Measurements from ENCODE around the gene CDKL1.
"Not testable (repeated sequence)": the region's sequence is repeated elsewhere in the genome, so short reads cannot be mapped to it uniquely, and the experiment has no call there.

CDKL1 gene

DNA sequence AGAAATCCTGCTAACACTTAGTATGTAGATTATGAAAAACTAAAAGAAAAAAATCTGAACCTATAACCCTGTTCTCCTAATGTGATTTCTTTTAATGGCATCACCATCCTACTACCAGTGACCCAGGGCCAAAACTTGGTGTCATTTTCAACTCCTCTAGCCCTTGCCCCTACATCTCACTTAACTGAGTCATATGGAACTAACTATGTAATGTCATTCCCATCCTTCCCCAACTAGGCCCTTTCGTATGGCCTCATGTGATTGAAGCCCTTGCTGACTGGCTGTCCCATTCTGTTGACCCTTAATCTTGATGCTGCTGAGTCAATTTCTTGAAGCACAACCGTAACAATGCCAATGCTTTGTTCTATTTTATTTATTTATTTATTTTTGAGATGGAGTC, 77.0 kb downstream of the CDKL1 start:
- no peak for DNase-seq (ENCODE audit: low read depth)
- TF ChIP-seq POLR2A (IDR thresholded peaks at IDR 0.05; ENCODE audit: extremely low read depth, insufficient read length) (no peak), MYC (IDR thresholded peaks at IDR 0.05; ENCODE audit: low read depth, low read length) (no peak)
- TF ChIP-seq, protein P1, sequence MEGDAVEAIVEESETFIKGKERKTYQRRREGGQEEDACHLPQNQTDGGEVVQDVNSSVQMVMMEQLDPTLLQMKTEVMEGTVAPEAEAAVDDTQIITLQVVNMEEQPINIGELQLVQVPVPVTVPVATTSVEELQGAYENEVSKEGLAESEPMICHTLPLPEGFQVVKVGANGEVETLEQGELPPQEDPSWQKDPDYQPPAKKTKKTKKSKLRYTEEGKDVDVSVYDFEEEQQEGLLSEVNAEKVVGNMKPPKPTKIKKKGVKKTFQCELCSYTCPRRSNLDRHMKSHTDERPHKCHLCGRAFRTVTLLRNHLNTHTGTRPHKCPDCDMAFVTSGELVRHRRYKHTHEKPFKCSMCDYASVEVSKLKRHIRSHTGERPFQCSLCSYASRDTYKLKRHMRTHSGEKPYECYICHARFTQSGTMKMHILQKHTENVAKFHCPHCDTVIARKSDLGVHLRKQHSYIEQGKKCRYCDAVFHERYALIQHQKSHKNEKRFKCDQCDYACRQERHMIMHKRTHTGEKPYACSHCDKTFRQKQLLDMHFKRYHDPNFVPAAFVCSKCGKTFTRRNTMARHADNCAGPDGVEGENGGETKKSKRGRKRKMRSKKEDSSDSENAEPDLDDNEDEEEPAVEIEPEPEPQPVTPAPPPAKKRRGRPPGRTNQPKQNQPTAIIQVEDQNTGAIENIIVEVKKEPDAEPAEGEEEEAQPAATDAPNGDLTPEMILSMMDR (IDR thresholded peaks at IDR 0.05; ENCODE audit: low read depth, low read length) = no peak
- TF ChIP-seq, protein P2, sequence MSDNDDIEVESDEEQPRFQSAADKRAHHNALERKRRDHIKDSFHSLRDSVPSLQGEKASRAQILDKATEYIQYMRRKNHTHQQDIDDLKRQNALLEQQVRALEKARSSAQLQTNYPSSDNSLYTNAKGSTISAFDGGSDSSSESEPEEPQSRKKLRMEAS (IDR thresholded peaks at IDR 0.05; ENCODE audit: low read depth, low read length) = no peak
- H3K4me3 ChIP-seq (ENCODE audit: low read depth, low read length) = no peak overlapping the region

DNA sequence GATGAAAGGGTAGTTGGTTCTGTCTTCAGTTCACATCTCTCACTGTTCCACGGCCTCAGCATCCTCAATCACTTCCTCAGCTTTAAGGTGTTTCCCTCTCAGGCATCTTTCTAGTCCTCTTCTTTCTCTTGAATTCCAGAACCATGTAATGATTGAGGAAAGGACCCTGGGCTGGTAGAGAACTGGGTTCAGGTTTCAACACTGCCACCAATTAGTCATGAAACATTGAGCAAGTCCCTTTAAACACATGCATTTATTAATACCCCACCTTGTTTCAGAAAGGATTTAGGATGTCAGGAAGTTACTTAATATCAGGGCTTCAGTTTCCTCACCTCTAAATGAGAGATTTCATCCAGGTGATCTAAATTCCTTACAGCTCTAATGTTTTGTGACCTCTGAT, 77.4 kb downstream of the CDKL1 start:
- H3K4me3 ChIP-seq (ENCODE audit: low read depth, low read length) = no peak overlapping the region
- DNase-seq (ENCODE audit: low read depth) = no peak

DNA sequence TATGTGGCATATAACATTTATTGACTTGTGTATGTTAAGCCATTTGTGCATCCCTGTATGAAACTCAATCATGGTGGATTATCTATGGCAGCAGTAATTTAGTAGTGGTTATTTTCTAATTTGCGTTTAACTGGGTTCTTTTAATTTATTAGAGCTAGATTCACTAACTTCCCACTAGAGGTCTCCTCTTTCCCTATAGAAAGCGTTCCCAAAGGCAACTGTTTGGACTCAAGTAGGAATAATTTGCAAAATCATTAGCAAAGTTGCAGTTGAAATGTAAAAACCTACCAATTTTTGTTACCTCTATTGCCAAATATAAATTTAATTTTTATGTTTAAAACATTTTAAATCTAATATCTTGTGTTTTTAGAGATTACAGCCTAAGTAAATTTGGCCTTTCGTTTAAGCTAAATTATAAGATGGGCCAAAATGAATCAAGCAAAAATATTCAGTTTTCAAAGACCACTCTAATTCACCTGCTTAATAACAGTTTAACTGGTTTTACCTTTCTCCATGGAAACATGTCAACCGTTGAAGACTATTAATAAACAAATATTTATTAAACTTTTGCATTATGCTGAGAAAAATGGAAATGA, 78.6 kb downstream of the CDKL1 start:
- TF ChIP-seq, protein P1 (IDR thresholded peaks at IDR 0.05; ENCODE audit: low read depth, low read length) = peak; percentile 36
- TF ChIP-seq MYC (IDR thresholded peaks at IDR 0.05; ENCODE audit: low read depth, low read length) = no peak
- DNase-seq (ENCODE audit: low read depth) = peak; percentile 28

More for the DNA sequence above, 77.4 kb downstream of the CDKL1 start:
- TF ChIP-seq, protein P1 (IDR thresholded peaks at IDR 0.05; ENCODE audit: low read depth, low read length) = no peak
- TF ChIP-seq POLR2A (IDR thresholded peaks at IDR 0.05; ENCODE audit: extremely low read depth, insufficient read length) = no peak
- TF ChIP-seq, protein P2 (IDR thresholded peaks at IDR 0.05; ENCODE audit: low read depth, low read length) = no peak
- no peak for TF ChIP-seq MYC (IDR thresholded peaks at IDR 0.05; ENCODE audit: low read depth, low read length)

DNA sequence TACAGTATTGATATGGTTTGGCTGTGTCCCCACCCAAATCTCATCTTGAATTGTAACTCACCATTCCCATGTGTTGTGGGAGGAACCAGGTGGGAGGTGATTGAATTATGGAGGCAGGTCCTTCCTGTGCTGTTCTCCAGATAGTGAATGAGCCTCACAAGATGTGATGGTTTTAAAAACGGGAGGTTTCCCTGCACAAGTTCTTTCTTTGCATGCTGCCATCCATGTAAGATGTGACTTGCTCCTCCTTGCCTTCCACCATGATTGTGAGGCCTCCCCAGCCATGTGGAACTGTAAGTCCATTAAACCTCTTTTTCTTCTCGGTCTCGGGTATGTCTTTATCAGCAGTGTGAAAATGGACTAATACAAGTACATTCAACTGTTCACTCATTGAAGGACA, 82.6 kb downstream of the CDKL1 start:
- not testable (repeated sequence) for H3K4me3 ChIP-seq (ENCODE audit: low read depth, low read length); DNase-seq (ENCODE audit: low read depth)

More for the DNA sequence above, 78.6 kb downstream of the CDKL1 start:
- H3K4me3 ChIP-seq (ENCODE audit: low read depth, low read length) = no peak overlapping the region

DNA sequence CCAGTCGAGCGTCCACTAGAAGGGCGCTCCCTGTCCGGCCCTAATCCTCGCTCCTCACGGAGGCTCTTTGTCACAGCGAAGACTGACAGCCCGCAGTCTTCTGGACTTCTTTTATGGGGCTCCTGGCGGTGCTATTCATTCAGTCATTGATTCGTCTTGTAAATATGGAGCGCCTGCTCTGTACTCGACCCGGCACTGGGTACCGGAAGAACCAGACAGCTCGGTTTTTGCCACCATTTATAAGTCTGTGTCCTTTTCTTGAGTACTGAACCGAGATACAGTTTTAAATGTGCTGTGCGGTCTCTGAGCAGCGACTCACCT, 84.0 kb downstream of the CDKL1 start:
- TF ChIP-seq POLR2A (IDR thresholded peaks at IDR 0.05; ENCODE audit: extremely low read depth, insufficient read length) = no peak
- no peak for TF ChIP-seq MYC (IDR thresholded peaks at IDR 0.05; ENCODE audit: low read depth, low read length)
- TF ChIP-seq, protein P1 (IDR thresholded peaks at IDR 0.05; ENCODE audit: low read depth, low read length) = no peak
- TF ChIP-seq, protein P2 (IDR thresholded peaks at IDR 0.05; ENCODE audit: low read depth, low read length) = no peak
- peak overlapping the region; percentile 68 for H3K4me3 ChIP-seq (ENCODE audit: low read depth, low read length)
- DNase-seq (ENCODE audit: low read depth) = no peak

DNA sequence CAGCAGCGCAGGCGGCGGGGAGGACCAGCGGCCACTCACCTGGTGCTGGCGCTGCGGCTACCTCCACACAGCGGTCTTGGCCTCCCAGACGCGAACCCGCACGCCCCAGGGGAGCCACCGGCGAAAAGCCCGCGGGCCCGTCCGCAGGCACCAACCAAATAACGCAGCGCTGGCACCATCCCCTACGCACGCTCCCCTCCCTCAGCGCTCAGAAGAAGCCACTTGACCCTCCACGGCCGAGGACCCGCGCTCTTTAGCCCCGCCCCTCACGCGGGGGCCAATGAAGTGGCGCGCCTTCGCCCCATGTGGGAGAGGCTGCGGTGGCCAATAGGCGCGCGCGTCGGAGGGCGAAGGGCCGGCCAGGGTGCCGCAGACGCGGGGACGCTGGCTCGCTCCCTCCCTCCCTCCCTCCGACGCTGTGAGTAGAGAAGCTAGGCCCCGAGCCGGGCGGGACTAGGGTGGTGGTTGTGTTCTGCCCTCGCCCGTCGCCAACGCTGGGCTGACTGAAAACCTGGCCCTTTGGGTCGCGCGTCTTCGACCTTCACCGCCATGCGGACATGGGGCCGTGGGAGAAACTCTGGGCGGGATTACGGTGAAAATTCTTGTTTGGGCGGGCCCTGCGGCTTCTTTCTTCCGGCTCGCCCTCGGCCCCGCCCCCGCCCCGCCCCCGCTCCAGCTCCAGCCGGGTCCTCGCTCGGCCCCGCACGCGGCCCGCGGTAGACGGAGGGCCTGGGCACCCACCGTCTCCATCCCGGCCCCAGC, 84.5 kb downstream of the CDKL1 start, which contains the start of the genes DMAC2L and L2HGDH:
Gene DMAC2L (plus strand): TSS at position 353 of the 762 bp plus-strand sequence. CDS start 9,164 bp downstream, outside the sequence.
Gene L2HGDH (minus strand): TSS at position 258 of the 762 bp plus-strand sequence. CDS start 79 bp downstream, at position 179.
- DNase-seq (ENCODE audit: low read depth) = peak; percentile 97
- H3K4me3 ChIP-seq (ENCODE audit: low read depth, low read length) = peak within 1 kb of the TSS; percentile 96
- TF ChIP-seq POLR2A (IDR thresholded peaks at IDR 0.05; ENCODE audit: extremely low read depth, insufficient read length) (peak; percentile 74), MYC (IDR thresholded peaks at IDR 0.05; ENCODE audit: low read depth, low read length) (peak; percentile 79)
- TF ChIP-seq, protein P1 (IDR thresholded peaks at IDR 0.05; ENCODE audit: low read depth, low read length) = no peak
- TF ChIP-seq, protein P2 (IDR thresholded peaks at IDR 0.05; ENCODE audit: low read depth, low read length) = peak; percentile 64

All from NB4 (cell line).